ENCODE data around the gene HTR2B. TPM values are rescaled to one million over a fixed set of nuclear protein-coding genes. Genes with fewer than 3 reads are reported as not detected.

HTR2B gene
- total RNA-seq, result 0.07 and 1.9 TPM in 2 replicates

DNA sequence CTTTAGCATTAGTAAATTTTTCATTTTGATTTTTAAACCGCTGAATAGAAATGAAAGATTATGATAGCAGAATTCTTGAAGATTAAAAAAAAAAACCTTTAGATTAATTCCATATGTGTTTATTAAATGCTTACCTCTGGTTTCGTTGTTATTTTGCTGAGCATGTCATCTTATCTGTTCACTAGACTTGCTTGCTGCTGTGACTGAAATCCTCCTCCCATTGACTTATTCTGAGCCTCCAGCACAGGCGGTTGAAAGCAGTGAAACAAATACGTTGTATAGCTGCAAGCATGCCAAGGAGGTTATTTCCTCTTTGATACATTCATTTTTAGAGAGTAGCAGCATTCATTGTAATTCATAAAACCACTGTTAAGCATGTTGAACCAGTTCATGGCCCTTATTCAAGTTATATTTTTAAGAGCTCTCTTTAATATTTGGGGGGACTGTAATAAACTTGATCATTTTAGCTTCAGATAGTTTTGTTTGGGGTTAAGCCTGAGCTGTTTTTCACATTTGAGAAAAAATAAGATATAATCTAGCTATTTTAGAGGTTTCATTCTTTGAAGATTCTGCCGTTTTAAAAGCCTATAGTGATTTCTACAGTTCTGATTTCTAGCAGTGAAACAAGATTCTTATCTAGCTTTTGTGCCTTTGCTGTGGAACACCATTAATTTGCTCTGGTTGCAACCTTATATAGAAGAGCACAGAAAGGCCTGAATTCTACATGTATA, at the start of gene HTR2B:
TSS of gene HTR2B (minus strand) at position 205 of the 731 bp plus-strand sequence. CDS start 1,278 bp downstream, outside the sequence.

Small RNAs within 50 kb of the gene (small RNA-seq; reads per million reads assigned to genes)
- not detected for gene RNU1-93P

Other genes with a start within 250 kb of the HTR2B start
- not detected in 2 replicates for gene GPR55, start 199.8 kb downstream of the HTR2B start, total RNA-seq
- gene SPATA3, start 128.9 kb downstream of the HTR2B start, total RNA-seq, result not detected in 2 replicates
- under 0.01 TPM in 1 of 2 replicates, not detected in the other for gene C2orf72, start 87.5 kb downstream of the HTR2B start, total RNA-seq
- 215 and 221 TPM in 2 replicates for gene PSMD1, start 68.2 kb downstream of the HTR2B start, total RNA-seq
- gene ARMC9, start 73.6 kb upstream of the HTR2B start, total RNA-seq, result 16.7 and 27.4 TPM in 2 replicates